LNCAP (cell line): Measurements from ENCODE around the gene CCDC92.

Experiments
- CTCF ChIP-seq: fragments of 450-650 bp; IDR thresholded peaks from 2 replicates; pipeline ENCODE4 v1.5.1; 2017; ENCODE audit warnings: mild to moderate bottlenecking

The CCDC92 gene

DNA sequence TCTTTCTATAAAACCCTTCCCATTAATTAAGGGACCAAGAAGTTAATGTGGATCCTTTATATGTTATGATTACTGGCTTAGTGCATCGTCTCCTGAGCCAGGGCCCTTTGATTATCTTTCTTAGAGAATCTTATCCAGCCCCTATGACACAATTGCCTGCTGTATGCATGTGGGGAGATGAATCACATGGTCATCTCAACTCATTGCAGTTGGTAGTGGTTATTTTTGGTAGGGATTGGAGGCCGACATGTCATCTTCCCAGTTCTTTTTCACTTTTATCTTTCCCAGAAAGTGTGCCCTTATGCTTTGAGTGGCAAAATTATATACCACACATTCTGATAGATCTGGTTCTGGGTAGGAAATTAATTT lies 26.3 kb upstream of the CCDC92 start:
- no peak for TF ChIP-seq CTCF

- TF ChIP-seq CTCF = no peak
These were observed 25.8 kb upstream of the CCDC92 start for GRCh38 chr12:123998344-123998990.

- no peak for TF ChIP-seq CTCF
These were observed 25.3 kb upstream of the CCDC92 start for GRCh38 chr12:123997908-123998307.

DNA sequence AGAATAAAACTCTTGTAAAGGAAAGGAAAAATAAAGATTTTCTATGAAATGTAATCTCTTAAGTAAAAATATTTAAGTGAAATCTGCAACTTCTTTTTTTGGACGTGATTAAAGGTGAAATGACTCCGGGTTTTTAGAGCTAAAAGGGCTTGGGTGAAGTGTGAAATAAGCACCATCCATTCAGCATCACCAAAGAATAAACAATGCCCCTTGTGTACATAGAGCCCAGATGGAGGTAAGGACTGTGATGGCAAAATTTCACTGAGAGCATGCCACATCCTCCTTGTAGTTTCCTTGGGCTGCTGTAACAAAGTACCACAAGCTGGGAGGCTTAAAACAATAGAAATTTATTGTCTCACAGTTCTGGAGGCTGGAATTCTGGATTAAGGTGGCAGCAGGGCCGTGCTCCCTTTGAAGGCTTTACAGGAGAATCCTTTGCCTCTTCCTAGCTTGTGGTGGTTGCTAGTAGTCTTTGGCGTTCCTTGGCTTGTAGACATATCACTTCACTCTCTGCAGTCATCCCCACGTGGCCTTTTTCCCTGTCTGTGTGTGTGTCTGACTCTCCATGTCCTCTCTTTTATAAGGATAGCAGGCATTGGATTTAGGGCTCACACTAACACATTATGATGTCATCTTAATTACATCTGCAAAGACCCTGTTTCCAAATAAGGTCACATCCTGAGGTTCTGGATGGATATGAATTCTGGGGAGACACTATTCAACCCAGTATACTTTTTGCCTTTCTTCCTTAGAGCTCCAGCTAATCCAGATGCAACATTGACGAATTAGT lies 24.6 kb upstream of the CCDC92 start:
- no peak for TF ChIP-seq CTCF

GRCh38 chr12:123996581-123996980 lies 23.9 kb upstream of the CCDC92 start:
- no peak for TF ChIP-seq CTCF

GRCh38 chr12:123995023-123995748 lies 22.6 kb upstream of the CCDC92 start:
- no peak for TF ChIP-seq CTCF

GRCh38 chr12:123992118-123992825 lies 19.6 kb upstream of the CCDC92 start:
- TF ChIP-seq CTCF = no peak
